ENCODE measurements around the gene ANKIB1. TPM values are rescaled to one million over a fixed set of nuclear protein-coding genes. Genes with fewer than 3 reads are reported as not detected.

ANKIB1 gene
- total and polyA plus RNA-seq, 2 donors (not counting 1 experiment from before 2014, with no cell fraction given) = 16.5 to 76.7 TPM

- Mint-ChIP-seq H3K4me3 (no peak overlapping the region), H3K4me1 (no peaks in the 10 kb centered on the region), H3K27ac (no peak overlapping the region), H3K9me3 (ENCODE audit: insufficient read depth) (no peaks in the 10 kb centered on the region), H3K27me3 (no peaks in the 10 kb centered on the region)
- Histone ChIP-seq H3K4me3 (ENCODE audit: control extremely low read depth in 1 of 5, extremely low read depth in 1 of 5, insufficient read depth in 1 of 5, low read depth in 2 of 5, low read length in 4 of 5) (no peak overlapping the region), H3K9ac (ENCODE audit: low read length) (no peak overlapping the region), H3K79me2 (ENCODE audit: control insufficient read depth, insufficient read depth, low read length) (no peaks in the 10 kb centered on the region), H4K20me1 (ENCODE audit: control insufficient read depth, insufficient read depth, low read length, poor library complexity, severe bottlenecking) (no peaks in the 10 kb centered on the region), H3K36me3 (replicated peaks in 1 of 2; ENCODE audit: control extremely low read depth in 1 of 2, control insufficient read depth in 1 of 2, extremely low read depth in 1 of 2, insufficient read depth in 2 of 2, low read length in 1 of 2) (no peaks in the 10 kb centered on the region), H3K27me3 (replicated peaks in 1 of 4; ENCODE audit: control extremely low read depth in 1 of 4, control insufficient read depth in 3 of 4, insufficient read depth in 4 of 4, low read length in 3 of 4) (no peaks in the 10 kb centered on the region), H2AFZ (ENCODE audit: insufficient read depth, low read depth, low read length, poor library complexity, severe bottlenecking) (no peak overlapping the region), H3K9me3 (ENCODE audit: control extremely low read depth in 1 of 3, control insufficient read depth in 2 of 3, insufficient read depth in 1 of 3, low read length in 2 of 3) (peaks cover 0 to 6% (median 3%) of the 10 kb centered on the region in 3 donors), H3K4me2 (replicated peaks; ENCODE audit: low read depth, low read length, poor library complexity, severe bottlenecking) (no peak overlapping the region), H3K4me1 (ENCODE audit: control insufficient read depth in 2 of 2, insufficient read depth in 2 of 2, low read length in 2 of 2) (no peaks in the 10 kb centered on the region), H3K27ac (ENCODE audit: low read length in 2 of 2) (no peak overlapping the region)
- ChIA-PET POLR2A (no interaction called here), CTCF (no interaction called here)
- DNase-seq (no peak), ATAC-seq (ENCODE audit: low read depth) (no peak)
- intact Hi-C loops (cut with micrococcal nuclease) = no loop called here
- no peak for TF ChIP-seq CTCF (IDR thresholded peaks at IDR 0.05)
- TF ChIP-seq EZH2 (IDR thresholded peaks at IDR 0.05; ENCODE audit: borderline replicate concordance, insufficient read depth, low read depth, low read length, poor library complexity, severe bottlenecking) = no peak
Measured at GRCh38 chr7:92335574-92335973, 89.8 kb downstream of the ANKIB1 start.

DNA sequence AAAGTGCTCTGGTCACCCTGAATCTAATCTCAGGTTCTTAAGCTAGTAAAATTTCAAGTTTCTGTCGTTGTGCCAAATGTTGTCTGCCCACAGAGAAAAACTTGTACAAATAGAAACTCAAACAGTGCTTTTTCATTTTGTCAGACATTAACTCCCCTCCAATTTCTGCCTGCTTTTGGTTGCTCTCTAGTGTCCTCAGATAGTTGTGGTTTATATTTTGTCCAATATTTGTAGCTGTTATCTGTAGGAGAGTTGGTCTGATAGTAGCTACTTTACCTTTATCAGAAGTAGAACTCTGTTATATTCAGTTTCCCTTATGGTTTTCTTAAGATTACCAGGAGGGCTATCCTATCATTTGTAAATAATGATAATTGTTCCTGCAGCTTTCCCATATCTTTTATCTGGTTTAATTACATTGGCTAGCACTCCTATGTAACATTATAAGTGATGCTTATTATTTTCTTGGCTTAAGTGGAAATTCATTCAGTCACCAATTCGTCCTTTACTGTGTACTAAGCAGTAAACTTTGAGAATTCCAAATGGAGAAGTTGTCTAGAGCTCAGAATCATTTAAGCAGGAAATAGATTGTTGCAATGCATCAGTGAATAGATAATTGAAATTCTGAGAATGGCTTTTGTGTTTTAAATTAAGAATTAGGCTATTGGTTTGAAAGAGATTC, 91.0 kb downstream of the ANKIB1 start:
- no peak overlapping the region for H3K27ac Mint-ChIP-seq

More for the DNA sequence above, 91.0 kb downstream of the ANKIB1 start:
- Histone ChIP-seq H3K9me3 (ENCODE audit: control extremely low read depth in 1 of 3, control insufficient read depth in 2 of 3, insufficient read depth in 1 of 3, low read length in 2 of 3) (peaks cover 0 to 6% (median 3%) of the 10 kb centered on the region in 3 donors), H3K9ac (ENCODE audit: low read length) (no peak overlapping the region), H4K20me1 (ENCODE audit: control insufficient read depth, insufficient read depth, low read length, poor library complexity, severe bottlenecking) (no peaks in the 10 kb centered on the region), H2AFZ (ENCODE audit: insufficient read depth, low read depth, low read length, poor library complexity, severe bottlenecking) (no peak overlapping the region), H3K4me2 (replicated peaks; ENCODE audit: low read depth, low read length, poor library complexity, severe bottlenecking) (no peak overlapping the region), H3K36me3 (replicated peaks in 1 of 2; ENCODE audit: control extremely low read depth in 1 of 2, control insufficient read depth in 1 of 2, extremely low read depth in 1 of 2, insufficient read depth in 2 of 2, low read length in 1 of 2) (no peaks in the 10 kb centered on the region), H3K4me3 (ENCODE audit: control extremely low read depth in 1 of 5, extremely low read depth in 1 of 5, insufficient read depth in 1 of 5, low read depth in 2 of 5, low read length in 4 of 5) (no peak overlapping the region), H3K27me3 (replicated peaks in 1 of 4; ENCODE audit: control extremely low read depth in 1 of 4, control insufficient read depth in 3 of 4, insufficient read depth in 4 of 4, low read length in 3 of 4) (no peaks in the 10 kb centered on the region), H3K79me2 (ENCODE audit: control insufficient read depth, insufficient read depth, low read length) (no peaks in the 10 kb centered on the region), H3K4me1 (ENCODE audit: control insufficient read depth in 2 of 2, insufficient read depth in 2 of 2, low read length in 2 of 2) (no peaks in the 10 kb centered on the region), H3K27ac (ENCODE audit: low read length in 2 of 2) (no peak overlapping the region)
- no peak for DNase-seq
- H3K4me1 Mint-ChIP-seq = no peaks in the 10 kb centered on the region
- ChIA-PET CTCF (interaction anchor here (1.6 kb wide), 1 partner anchor 20 kb away, joined by 3 read pairs; no protein-coding TSS in a partner anchor), POLR2A (no interaction called here)
- ATAC-seq (ENCODE audit: low read depth) = no peak
- 100% methylated on average over 2 of the region's 2 CpGs for WGBS (ENCODE audit: insufficient coverage)
- H3K27me3 Mint-ChIP-seq = no peaks in the 10 kb centered on the region
- intact Hi-C loops (cut with micrococcal nuclease) = no loop called here
- TF ChIP-seq CTCF (IDR thresholded peaks at IDR 0.05) = no peak
- TF ChIP-seq EZH2 (IDR thresholded peaks at IDR 0.05; ENCODE audit: borderline replicate concordance, insufficient read depth, low read depth, low read length, poor library complexity, severe bottlenecking) = no peak
- H3K9me3 Mint-ChIP-seq (ENCODE audit: insufficient read depth) = no peaks in the 10 kb centered on the region
- H3K4me3 Mint-ChIP-seq = no peak overlapping the region
